HG03139 (cell line): ENCODE data around the gene MN1.
"Not testable (repeated sequence)": the region's sequence is repeated elsewhere in the genome, so short reads cannot be mapped to it uniquely, and the experiment has no call there.

Experiments used
- ATAC-seq: cut with Tn5 transposase; IDR thresholded peaks from one replicate; pipeline ENCODE4 v1.9.1; 2021; ENCODE audit not compliant: unreplicated experiment

MN1 gene

DNA sequence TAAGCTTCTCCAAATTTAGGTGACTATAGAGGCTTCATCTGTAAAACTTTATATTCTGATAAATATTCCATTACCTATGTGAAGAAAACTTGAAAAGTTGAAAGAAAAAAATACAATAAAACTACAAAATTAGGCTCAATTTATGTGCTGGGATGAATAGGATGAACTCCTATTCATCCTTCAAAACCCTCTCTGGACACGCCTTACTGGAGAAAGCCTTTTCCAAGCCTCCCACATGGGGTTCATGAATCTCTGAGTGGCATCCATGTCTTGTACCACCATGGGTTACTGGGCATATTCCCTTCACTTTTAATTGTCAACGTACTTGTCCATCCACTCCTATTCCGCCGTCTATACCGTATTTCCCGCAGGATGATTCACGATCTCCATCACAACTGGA is 55.7 kb downstream of the MN1 start:
- no peak for ATAC-seq

DNA sequence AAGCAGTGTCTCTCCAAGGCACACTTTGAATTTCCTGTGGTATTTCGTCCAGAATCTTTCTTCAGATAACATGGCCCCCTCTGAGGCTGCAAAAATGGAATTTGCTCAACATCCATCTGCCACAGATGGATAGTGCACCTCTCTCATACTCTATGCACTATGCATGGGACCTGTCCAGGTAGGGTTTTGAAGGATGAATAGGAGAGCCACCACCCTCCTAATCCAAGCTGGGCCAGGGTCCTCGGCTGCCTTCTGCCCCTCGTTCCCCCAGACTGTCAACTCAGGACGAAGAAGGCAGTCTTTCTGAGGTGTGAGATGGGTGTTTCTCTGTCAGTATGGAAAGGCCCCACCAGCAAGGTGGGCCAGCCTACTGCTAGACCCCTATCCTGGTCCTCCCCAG is 56.4 kb downstream of the MN1 start:
- ATAC-seq, result no peak

GRCh38 chr22:27744078-27744477 is 57.5 kb downstream of the MN1 start:
- ATAC-seq, result not testable (repeated sequence)

DNA sequence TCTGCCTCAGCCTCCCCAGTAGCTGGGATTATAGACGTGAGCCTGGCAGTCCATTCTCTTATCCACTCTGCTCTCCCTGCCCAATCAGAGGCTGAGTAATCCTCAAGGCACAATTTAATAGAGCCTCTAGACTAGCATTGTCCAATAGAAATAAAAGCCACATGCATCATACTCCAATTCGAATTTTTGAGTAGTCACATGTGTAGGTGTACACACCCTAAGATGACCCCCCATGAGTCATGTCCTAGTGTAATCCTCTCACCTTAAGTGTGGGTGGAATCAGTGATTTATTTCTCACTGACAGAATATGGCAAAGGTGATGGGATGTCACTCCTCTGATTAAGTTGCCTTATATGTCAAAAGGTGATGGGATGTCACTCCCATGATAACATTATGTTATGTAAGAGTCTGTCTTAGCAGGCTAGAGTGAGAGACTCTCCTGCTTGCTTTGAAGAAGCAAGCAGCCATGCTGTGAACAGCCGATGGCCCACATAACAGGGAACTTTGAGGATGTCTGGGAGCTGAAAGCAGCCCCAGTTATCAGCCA is 61.3 kb downstream of the MN1 start:
- ATAC-seq, result no peak

GRCh38 chr22:27737521-27737920 is 64.0 kb downstream of the MN1 start:
- no peak for ATAC-seq

DNA sequence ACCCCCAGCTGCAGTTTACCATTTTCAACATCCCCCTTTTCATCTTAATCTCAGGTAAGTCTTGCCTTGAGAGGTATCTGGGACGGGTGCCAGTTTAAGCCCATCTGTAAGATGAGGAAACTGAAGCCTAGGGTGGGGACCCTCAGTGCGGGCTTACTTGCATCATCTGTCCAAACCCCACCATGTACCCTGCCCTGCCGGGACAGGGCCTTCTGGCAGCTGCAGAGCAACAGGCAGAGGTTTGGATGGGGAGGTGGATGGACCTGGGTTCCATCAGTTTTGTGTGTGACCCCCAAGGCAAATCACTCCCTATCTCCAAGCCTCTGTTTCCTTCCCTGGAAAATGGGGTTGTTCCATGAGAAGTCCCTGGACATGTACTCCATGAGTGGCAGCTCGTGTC is 67.5 kb downstream of the MN1 start:
- no peak for ATAC-seq

DNA sequence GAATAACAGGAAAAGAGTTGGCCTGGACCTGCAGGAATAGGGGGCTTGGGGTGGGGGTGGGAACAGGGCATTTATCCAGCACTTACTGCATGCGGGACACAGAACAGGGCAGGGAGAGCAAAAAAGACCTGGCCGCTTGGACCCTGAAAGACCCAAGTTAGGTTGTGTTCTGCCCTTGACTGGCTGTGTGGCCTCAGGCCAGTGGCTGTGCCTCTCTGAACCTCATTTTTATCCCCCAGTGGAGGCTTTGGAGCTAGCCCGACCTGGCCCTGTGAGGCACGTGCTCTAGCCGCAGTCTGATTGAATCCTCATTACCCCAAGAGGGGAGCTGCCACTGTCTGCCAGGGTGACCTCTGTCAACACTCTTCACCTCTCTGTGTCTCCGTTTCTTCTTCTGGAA is 68.7 kb downstream of the MN1 start:
- no peak for ATAC-seq

- ATAC-seq, result no peak
These were observed 69.2 kb downstream of the MN1 start for GRCh38 chr22:27732391-27732790.

GRCh38 chr22:27731621-27732020 is 69.9 kb downstream of the MN1 start:
- ATAC-seq, result no peak

DNA sequence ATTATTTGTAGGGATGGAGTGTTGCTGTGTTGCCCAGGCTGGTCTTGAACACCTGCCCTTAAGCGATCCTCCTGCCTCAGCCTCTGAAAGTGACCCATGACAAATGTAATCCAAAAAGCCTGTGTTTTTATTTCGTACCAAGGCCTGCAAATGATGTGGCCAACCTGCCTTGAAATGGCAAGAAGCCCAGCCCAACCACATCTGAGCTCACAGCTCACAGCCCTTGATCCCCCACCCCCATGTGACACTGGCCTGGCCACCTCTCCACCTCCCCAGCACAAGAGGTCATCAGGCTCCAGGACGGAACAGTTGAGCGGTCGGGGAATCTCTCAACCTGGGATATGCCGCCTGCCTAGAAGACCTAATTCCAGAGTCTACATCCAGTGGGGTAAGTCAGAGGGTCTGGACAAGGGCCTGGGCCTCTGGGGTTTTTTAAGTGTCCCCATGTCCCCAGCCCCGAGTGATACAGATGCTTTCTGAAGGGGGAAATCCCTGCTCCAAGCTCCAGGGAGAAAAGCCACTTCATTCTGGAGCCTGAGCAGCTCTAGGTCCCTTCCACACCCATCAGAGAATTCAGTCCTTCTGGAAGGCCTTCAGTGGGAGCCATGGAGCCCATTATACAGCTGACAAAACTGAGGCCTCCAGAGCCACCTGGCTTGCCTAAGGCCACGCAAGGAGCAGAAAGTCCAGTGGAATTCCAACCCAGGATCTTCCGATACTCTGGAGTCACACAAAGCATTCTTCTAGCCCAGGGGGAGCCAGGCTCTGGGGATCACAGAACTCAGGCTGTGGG is 70.7 kb downstream of the MN1 start:
- ATAC-seq, result no peak

GRCh38 chr22:27729246-27729645 is 72.3 kb downstream of the MN1 start:
- no peak for ATAC-seq

- ATAC-seq, result no peak
These were observed 73.7 kb downstream of the MN1 start for GRCh38 chr22:27727673-27728451.

- no peak for ATAC-seq
These were observed 74.7 kb downstream of the MN1 start for GRCh38 chr22:27726686-27727449.

- ATAC-seq, result no peak
These were observed 75.2 kb downstream of the MN1 start for GRCh38 chr22:27726331-27726685.

- no peak for ATAC-seq
These were observed 75.9 kb downstream of the MN1 start for GRCh38 chr22:27725661-27726060.

- no peak for ATAC-seq
These were observed 76.8 kb downstream of the MN1 start for GRCh38 chr22:27724709-27725108.

DNA sequence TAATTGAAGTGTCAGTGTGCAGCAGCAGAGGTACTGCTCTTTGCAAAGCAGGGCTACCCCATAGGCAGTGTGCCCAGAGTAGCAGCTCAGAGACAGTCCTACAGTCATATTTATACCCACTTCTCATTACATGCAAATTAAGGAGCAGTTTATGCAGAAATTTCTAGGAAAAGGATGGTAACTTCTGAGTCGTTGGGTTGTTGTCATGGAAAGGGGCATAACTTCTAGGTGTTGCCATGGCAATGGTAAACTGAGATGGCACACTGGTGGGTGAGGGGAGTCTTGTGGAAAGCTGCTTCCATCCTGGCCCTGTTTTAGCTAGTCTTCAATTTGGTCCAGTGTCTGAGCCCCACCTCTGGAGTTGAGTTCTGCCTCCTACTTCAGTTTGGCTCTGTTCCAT is 77.4 kb downstream of the MN1 start:
- no peak for ATAC-seq

- no peak for ATAC-seq
These were observed 77.8 kb downstream of the MN1 start for GRCh38 chr22:27723708-27724107.

DNA sequence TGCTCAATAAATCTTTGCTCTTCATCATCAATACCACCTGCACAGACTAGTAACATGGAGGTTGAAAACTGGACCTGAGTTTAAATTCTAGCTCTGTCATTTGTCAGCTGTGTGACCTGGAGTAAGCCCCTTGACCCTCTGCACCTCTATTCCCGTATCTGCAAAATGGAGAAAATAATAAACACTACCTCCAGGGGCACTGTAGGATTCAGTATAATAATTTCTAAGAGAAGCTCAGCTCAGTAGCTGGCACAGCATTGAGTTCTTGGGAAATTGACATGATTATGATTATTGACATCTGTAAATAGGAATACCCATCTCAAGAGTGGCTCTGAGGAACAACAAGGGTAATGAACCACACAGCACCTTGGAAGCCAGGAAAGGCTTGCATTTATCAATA is 78.4 kb downstream of the MN1 start:
- ATAC-seq, result no peak

DNA sequence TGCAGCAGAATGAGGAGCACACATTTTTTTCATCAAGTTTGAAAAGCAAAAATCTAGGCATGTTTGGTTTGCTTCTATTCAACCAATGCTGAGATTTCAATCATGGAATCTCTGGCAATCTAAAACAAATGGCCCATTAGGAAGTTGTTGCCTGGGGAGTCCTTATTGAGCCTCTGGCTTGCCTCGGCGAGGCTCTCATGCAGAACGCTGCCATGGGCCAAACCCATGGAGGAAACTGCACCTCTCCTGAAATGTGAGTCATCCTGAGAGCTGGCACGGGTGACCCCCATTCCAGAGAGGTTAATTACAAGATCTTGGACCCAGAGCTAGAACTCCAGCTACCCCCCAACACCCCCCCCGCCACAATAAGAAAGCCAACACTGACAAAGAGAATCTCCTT is 80.7 kb downstream of the MN1 start:
- no peak for ATAC-seq

DNA sequence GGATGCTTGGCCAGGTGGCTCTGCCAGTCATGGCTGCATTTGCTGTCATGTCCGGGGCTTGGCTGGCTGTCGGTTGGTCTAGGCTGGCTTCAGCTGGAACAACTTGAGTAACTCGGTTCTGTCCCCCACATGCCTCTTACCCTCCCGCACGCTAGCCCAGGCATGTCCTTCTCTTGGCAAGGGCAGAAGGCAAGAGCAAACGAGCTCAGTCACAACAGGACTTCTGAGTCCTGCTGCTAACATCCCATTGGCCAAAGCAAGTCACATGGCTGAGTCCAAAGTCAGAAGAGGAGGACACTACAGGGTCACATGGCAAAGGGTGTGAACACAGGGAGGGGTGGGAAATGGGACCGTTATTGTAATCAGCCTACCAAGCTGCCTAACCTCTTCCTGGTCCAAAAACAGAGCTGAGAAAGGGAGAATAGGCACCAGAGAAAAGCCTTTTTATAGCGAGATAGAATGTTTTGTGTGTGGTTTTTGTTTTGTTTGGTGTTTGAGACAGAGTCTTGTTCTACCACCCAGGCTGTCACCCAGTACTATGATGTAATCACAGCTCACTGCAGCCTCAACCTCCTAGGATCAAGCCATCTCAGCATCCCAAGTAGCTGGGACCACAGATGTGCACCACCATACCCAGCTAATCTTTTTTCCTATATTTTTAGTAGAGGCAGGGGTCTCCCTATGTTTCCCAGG is 81.9 kb downstream of the MN1 start:
- no peak for ATAC-seq
